GM12878 (cell line): Measurements from ENCODE around the gene RERG.

Experiments
- BHLHE40 ChIP-seq, 2 experiments: fragments of 450-650 bp in 1 of 2; IDR thresholded peaks; 2 replicates each; pipeline ENCODE4 v1.6.1; 2011 to 2017; ENCODE audit warnings: low read depth in 2 of 2, borderline replicate concordance in 1 of 2, improper control_type of control experiment in 1 of 2, low read length in 1 of 2, mild to moderate bottlenecking in 1 of 2
- EP300 ChIP-seq, 2 experiments: fragments of 150-350 bp in 1 of 2; IDR thresholded peaks; 2 replicates each; pipeline ENCODE4 v1.6.1; 2011 to 2012; ENCODE audit warnings: low read depth in 2 of 2, low read length in 2 of 2, borderline replicate concordance in 1 of 2, improper control_type of control experiment in 1 of 2, inconsistent platforms in 1 of 2; ENCODE audit not compliant: control insufficient read depth in 1 of 2
- ETV6 ChIP-seq, 2 experiments: fragments of 450-650 bp in 1 of 2; IDR thresholded peaks in 1 of 2; conservative IDR thresholded peaks in 1 of 2; 2 replicates each; pipeline ENCODE4 v1.6.1; 2014; ENCODE audit warnings: antibody characterized with exemption in 1 of 2, borderline replicate concordance in 1 of 2, low read depth in 1 of 2, mild to moderate bottlenecking in 1 of 2, moderate library complexity in 1 of 2
- LARP7 ChIP-seq: fragments of 450-650 bp; IDR thresholded peaks from 2 replicates; pipeline ENCODE4 v1.6.1; 2017; ENCODE audit warnings: mild to moderate bottlenecking
- NRF1 ChIP-seq: conservative IDR thresholded peaks from 2 replicates; pipeline ENCODE4 v1.6.1; 2011; ENCODE audit warnings: mild to moderate bottlenecking, low read depth, low read length, improper control_type of control experiment
- RCOR1 ChIP-seq: conservative IDR thresholded peaks from 2 replicates; pipeline ENCODE4 v1.6.1; 2012; ENCODE audit warnings: low read depth, low read length, improper control_type of control experiment
- YY1 ChIP-seq: IDR thresholded peaks from 2 replicates; pipeline ENCODE4 v1.6.1; 2011; ENCODE audit warnings: low read depth, mild to moderate bottlenecking, low read length

DNA sequence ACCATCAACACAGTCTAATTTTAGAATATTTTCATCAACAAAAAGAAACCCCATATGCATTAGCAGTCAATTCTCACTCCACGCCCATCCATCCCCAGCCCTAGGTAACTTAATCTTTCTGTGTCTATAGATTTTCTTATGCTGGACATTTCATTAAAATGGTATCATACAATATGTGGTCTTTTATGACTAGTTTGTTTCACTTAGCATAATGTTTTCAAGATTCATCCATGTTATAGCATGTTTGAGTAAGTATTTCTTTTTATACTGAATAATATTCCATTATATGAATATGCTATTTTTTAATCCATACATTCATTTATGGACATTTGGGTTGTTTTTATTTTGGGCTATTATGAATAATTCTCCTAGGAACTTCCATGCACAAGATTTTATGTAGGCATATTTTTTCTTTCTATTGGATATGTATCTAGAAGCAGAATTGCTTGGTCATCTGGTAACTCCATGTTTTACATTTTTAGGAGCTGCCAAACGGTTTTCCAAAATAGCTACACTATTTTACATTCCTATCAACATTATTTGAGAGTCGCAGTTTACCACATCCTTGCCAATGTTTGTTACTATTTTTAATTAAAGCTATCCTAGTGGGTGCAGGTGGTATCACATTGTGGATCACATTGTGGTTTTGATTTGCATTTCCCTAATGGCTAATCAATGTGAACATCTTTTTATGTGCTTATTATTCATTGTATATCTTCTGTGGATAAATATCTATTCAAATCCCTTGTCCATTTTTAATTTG is 49.0 kb downstream of the RERG start:
- TF ChIP-seq YY1 (no peak), EP300 (IDR thresholded peaks at IDR 0.05; ENCODE audit: borderline replicate concordance in 1 of 2, control insufficient read depth in 1 of 2, low read depth in 2 of 2, low read length in 2 of 2) (no peak), RCOR1 (no peak), ETV6 (conservative IDR thresholded peaks at IDR 0.05 in 1 of 2, IDR thresholded peaks at IDR 0.05 in 1 of 2; ENCODE audit: borderline replicate concordance in 1 of 2, low read depth in 1 of 2) (no peak), NRF1 (no peak), BHLHE40 (IDR thresholded peaks at IDR 0.05; ENCODE audit: borderline replicate concordance in 1 of 2, low read depth in 2 of 2, low read length in 1 of 2) (no peak), LARP7 (no peak)
